SKM-1 treated with dmso at 0.1 percent for 144 hours (cell line): ENCODE measurements around the gene AFF1.
"Not testable (repeated sequence)": the region's sequence is repeated elsewhere in the genome, so short reads cannot be mapped to it uniquely, and the experiment has no call there.

Source experiments
- DNase-seq: peaks from one replicate; lab custom pipeline; 2025; ENCODE audit not compliant: unreplicated experiment; lab: John Stamatoyannopoulos, UW

The AFF1 gene

GRCh38 chr4:87052615-87053014 lies 117.8 kb downstream of the AFF1 start:
- no peak for DNase-seq

- no peak for DNase-seq
Measured at GRCh38 chr4:87053176-87053658, 118.4 kb downstream of the AFF1 start.

- DNase-seq, result no peak
Measured at GRCh38 chr4:87053802-87054767, 119.3 kb downstream of the AFF1 start.

GRCh38 chr4:87054900-87055299 lies 120.1 kb downstream of the AFF1 start:
- no peak for DNase-seq

- DNase-seq, result no peak
Measured at GRCh38 chr4:87055311-87055710, 120.5 kb downstream of the AFF1 start.

GRCh38 chr4:87056881-87057280 lies 122.1 kb downstream of the AFF1 start:
- no peak for DNase-seq

GRCh38 chr4:87057835-87058355 lies 123.1 kb downstream of the AFF1 start:
- no peak for DNase-seq

GRCh38 chr4:87058356-87059073 lies 123.7 kb downstream of the AFF1 start:
- DNase-seq, result no peak

GRCh38 chr4:87060957-87061356 lies 126.1 kb downstream of the AFF1 start:
- DNase-seq, result no peak

- no peak for DNase-seq
Measured at GRCh38 chr4:87065021-87065420, 130.2 kb downstream of the AFF1 start.

GRCh38 chr4:87066403-87067123 lies 131.8 kb downstream of the AFF1 start:
- DNase-seq, result no peak

- no peak for DNase-seq
Measured at GRCh38 chr4:87067124-87067885, 132.5 kb downstream of the AFF1 start.

- DNase-seq, result no peak
Measured at GRCh38 chr4:87068583-87069021, 133.8 kb downstream of the AFF1 start.

- no peak for DNase-seq
Measured at GRCh38 chr4:87069037-87069742, 134.4 kb downstream of the AFF1 start.

GRCh38 chr4:87071401-87071800 lies 136.6 kb downstream of the AFF1 start:
- DNase-seq, result no peak

GRCh38 chr4:87072545-87072944 lies 137.7 kb downstream of the AFF1 start:
- not testable (repeated sequence) for DNase-seq

- DNase-seq, result no peak
Measured at GRCh38 chr4:87073199-87074120, 138.6 kb downstream of the AFF1 start.

- no peak for DNase-seq
Measured at GRCh38 chr4:87074121-87074488, 139.3 kb downstream of the AFF1 start.

GRCh38 chr4:87075876-87076275 lies 141.1 kb downstream of the AFF1 start:
- no peak for DNase-seq
